ENCODE measurements around the gene BMPER.

Gene BMPER

DNA sequence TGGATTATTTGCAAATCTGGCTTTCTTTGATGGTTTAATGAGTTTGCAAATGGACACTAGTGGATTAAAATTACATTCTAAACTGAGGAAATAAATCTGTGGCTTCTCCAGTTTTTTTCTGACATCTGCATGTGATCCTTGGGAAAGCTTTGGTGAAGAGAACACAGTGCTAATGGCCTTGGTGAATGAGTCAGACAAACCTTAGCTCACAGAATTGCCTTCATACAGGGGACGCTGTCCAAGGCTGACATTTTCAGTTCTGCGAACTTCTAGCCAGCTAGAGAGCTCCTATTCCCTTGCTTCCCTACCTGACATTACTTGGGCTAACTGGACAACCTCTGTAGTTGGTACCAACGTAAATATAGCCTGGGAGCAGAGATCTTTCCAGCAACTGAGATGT, 21.2 kb downstream of the BMPER start:
- no peak for DNase-seq

DNA sequence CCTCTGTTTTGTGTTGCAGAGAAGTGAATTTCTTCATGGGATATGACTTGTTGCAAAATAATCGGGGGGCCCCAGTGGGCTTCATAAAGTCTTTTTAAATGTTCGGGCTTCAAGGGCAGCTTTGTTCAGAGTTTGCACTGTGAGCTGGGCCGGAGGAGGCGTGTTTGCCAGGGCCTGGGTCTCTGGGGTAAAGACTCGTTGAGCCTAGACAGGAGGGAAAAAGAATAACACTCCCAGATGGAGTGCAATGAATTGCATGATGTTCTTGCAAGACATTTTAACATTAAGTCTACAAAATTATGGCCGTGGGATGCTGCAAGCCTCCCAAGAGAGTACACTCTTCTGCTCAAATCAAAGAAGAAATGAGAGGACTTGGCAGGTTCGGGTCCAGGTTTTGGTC, 23.6 kb downstream of the BMPER start:
- DNase-seq = no peak

GRCh38 chr7:33932221-33932620, 26.9 kb downstream of the BMPER start:
- no peak for DNase-seq

GRCh38 chr7:33932832-33933468, 27.6 kb downstream of the BMPER start:
- peak; percentile 70 for DNase-seq

DNA sequence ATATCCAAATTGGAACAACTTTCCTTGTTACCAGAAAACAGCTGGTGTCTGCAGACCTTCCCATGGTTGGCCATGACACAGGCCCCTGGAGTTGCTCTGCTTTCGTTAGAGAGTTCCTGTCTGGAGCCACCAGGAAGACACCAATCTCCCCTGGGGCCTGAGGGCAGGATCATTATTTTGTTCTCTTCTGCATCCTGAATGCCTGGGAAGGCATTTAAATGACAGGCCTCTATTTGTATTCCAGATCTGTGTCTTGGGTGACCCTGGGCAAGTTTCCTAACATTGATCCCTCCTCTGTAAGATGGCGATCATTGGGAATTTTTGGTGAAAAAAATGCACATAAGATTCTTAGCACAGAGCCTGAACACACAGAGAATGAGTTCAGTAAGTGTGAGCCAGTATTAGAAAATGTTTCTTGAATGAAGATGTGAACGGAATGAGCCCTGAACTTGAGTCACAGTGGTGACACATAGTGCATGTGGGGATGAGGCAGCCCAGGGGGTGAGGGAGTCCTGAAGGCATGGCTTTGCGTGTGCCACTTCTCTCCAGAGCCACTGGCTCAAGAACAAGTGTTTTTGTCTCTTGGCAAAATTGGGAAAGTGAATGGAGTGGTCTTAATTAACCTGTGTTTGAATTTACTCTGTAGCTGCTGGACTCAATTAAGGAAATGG, 28.4 kb downstream of the BMPER start:
- DNase-seq = no peak

DNA sequence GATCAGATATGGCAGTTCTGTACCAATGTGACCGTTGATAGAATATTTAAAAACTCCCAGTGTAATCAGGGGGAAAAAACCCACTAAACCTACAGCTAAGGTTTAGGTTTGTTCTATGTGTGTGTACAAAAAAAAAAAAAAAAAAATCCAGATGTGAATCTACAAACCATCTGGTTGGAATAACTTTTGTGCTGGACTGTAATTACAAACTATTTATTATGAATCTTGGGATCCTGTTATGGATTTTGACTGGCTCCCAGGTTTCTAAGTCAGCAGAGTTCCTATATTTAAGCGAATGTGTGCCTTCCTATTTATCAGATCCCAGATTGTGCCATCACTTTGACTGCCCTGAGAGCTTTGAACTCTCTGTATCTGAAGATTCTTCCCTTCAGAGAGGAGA, 29.1 kb downstream of the BMPER start:
- no peak for DNase-seq

DNA sequence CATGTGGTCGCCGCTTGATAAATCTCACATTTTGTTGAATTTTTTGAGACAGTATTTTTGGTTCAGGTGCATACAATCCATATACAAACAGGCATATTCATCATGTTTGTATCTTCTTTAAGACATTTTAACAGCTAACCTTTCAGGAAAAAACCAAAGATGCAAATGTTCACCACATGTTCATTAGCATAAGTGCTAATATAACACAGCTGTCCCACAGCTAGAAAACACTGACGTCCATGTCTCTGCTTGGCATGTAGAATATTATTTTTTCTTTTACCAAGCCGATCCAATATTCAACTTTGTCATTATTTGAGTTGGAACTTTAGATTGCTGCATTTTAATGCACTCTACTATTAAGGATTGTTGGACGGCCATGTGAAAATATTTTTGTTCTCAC, 31.2 kb downstream of the BMPER start:
- no peak for DNase-seq

DNA sequence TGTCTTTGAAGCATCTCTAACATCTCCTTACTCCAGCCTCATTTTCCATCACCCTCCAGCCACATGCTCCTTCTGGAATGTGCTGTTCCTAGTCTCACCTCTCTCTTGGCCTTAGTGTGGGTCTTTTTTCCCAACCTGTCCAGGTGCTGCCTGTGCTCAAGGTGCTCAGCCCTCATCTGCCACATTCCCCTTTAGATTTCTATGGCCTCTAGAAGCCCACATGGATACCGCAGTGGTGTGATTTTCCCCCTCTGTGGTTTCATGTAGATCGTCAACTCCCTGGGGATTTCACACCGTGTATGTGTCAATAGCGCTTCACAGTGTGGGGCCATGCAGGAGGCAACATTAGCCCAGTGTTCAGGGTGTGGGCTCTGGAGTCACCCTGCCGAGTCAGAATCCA, 32.5 kb downstream of the BMPER start:
- DNase-seq = no peak

GRCh38 chr7:33939121-33939520, 33.8 kb downstream of the BMPER start:
- no peak for DNase-seq

GRCh38 chr7:33940503-33940902, 35.2 kb downstream of the BMPER start:
- no peak for DNase-seq

- DNase-seq = no peak
Measured at GRCh38 chr7:33941418-33941817, 36.1 kb downstream of the BMPER start.

GRCh38 chr7:33946094-33946699, 40.9 kb downstream of the BMPER start:
- DNase-seq = no peak

- DNase-seq = no peak
Measured at GRCh38 chr7:33950047-33950714, 44.8 kb downstream of the BMPER start.

- DNase-seq = no peak
Measured at GRCh38 chr7:33952824-33953223, 47.5 kb downstream of the BMPER start.

GRCh38 chr7:33958104-33958503, 52.8 kb downstream of the BMPER start:
- no peak for DNase-seq

DNA sequence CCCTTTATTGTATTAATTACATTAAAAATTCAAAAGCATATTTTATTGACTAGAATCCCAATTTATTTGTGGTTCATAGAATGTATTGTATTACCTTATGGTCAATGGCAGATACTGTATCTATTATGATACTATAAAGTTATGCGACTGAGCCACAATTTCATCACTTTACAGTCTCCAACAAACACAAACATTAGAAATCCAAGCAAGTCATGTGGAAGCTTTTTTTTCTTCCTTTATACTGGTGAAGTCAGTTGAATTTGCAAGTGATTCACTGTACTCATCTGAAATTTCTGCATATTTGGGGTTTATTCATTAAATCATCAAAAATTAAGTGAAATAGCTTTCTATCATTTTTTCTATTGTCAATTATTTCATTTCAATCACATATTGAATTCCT, 54.3 kb downstream of the BMPER start:
- DNase-seq = no peak

- no peak for DNase-seq
Measured at GRCh38 chr7:33961948-33962347, 56.6 kb downstream of the BMPER start.

GRCh38 chr7:33964417-33965182, 59.3 kb downstream of the BMPER start:
- no peak for DNase-seq

- no peak for DNase-seq
Measured at GRCh38 chr7:33965183-33965744, 59.9 kb downstream of the BMPER start.

GRCh38 chr7:33968591-33968990, 63.3 kb downstream of the BMPER start:
- DNase-seq = no peak

DNA sequence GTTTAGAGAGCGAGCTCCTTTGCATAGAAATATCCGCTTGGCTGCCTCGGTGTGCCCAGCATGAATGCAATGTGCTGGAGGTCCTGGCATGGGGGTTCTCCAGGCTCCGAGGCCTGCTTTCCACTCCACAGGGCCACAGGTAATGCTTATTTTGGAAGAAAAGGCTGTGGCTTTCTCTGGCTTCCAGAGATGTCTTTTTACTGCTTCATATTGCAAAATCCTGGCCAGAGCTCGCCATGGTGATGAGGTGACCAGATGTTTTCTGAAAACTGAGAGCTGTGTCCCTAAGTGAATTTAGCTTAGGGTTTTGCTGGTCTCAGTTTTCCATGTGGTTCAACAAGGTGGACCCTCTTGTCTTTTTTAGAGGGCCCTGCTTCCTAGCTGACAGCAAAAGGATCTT, 65.2 kb downstream of the BMPER start:
- DNase-seq = no peak

DNA sequence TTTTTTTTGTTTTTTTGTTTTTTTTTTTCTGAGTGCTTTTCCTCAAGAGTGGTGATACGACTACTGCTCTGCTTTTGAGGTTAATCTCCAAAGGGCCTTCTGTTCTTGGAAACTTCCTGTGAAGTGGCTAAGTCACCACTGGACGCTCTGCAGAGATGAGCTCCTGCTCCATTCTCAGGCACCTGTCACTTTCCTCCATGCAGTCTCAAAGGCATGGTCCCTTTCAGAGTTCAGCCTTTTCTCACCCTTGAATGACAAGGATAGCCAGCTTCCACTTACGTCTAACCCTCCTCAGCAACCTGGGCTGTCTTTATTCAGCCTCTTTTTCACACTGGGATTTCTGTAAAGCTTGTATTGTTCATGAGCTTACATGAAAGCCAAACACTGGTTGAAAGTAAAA, 65.8 kb downstream of the BMPER start:
- no peak for DNase-seq
